Skeletal muscle tissue (tissue), 4 donors: ENCODE measurements around the gene POU5F2. TPM values are rescaled to one million over a fixed set of nuclear protein-coding genes. Genes with fewer than 3 reads are reported as not detected.

Experiments used
- H3K27ac ChIP-seq: one replicate; pipeline ENCODE4 v1.7.0; 2013; ENCODE audit warnings: mild to moderate bottlenecking, low read depth, low read length, inconsistent platforms
- H3K27me3 ChIP-seq, 3 donors: one replicate each; pipeline ENCODE4 v1.7.0; 2013; ENCODE audit warnings: low read length in 3 of 3; ENCODE audit not compliant: control insufficient read depth in 3 of 3, insufficient read depth in 3 of 3
- H3K36me3 ChIP-seq, 3 donors: one replicate each; pipeline ENCODE4 v1.7.0; 2013; ENCODE audit warnings: low read length in 3 of 3; ENCODE audit not compliant: control insufficient read depth in 3 of 3, insufficient read depth in 3 of 3
- H3K4me1 ChIP-seq, 3 donors: one replicate each; pipeline ENCODE4 v1.7.0; 2013; ENCODE audit warnings: low read length in 3 of 3, mild to moderate bottlenecking in 3 of 3; ENCODE audit not compliant: control insufficient read depth in 3 of 3, insufficient read depth in 3 of 3
- H3K4me3 ChIP-seq, 3 donors: one replicate each; pipeline ENCODE4 v1.7.0; 2013; ENCODE audit warnings: low read length in 3 of 3
- H3K9ac ChIP-seq, 3 donors: one replicate each; pipeline ENCODE4 v1.7.0; 2013; ENCODE audit warnings: low read length in 3 of 3, mild to moderate bottlenecking in 3 of 3, moderate library complexity in 2 of 3, low read depth in 1 of 3
- H3K9me3 ChIP-seq, 3 donors: one replicate each; pipeline ENCODE4 v1.7.0; 2013; ENCODE audit warnings: low read length in 3 of 3; ENCODE audit not compliant: control insufficient read depth in 3 of 3
- total RNA-seq: library from RNA; depleted of rRNA; stranded (reverse); fragments of >200 nt; gene quantifications from one replicate; pipeline ENCODE4 v1.2.3, GENCODE V29; 2014
- donor health status: Osteomylitis.

The POU5F2 gene
- total RNA-seq, 1 donor from 2014 or later, result 4.7 TPM

- Histone ChIP-seq H3K9ac (no peak overlapping the region), H3K4me1 (no peaks in the 10 kb centered on the region), H3K9me3 (no peaks in the 10 kb centered on the region), H3K36me3 (no peaks in the 10 kb centered on the region), H3K27ac (no peak overlapping the region), H3K4me3 (no peak overlapping the region), H3K27me3 (no peaks in the 10 kb centered on the region)
Measured at GRCh38 chr5:93748875-93749397, 7.5 kb upstream of the POU5F2 start.

- no peak overlapping the region for H3K27ac ChIP-seq
- no peaks in the 10 kb centered on the region for H3K4me1 ChIP-seq
- no peak overlapping the region for H3K9ac ChIP-seq
- H3K4me3 ChIP-seq, result no peak overlapping the region
- no peaks in the 10 kb centered on the region for H3K36me3 ChIP-seq
- H3K9me3 ChIP-seq, result no peaks in the 10 kb centered on the region
- H3K27me3 ChIP-seq, result no peaks in the 10 kb centered on the region
Measured at GRCh38 chr5:93746406-93747056, 5.1 kb upstream of the POU5F2 start.

GRCh38 chr5:93736284-93736683, 5.1 kb downstream of the POU5F2 start:
- H3K4me1 ChIP-seq, result no peaks in the 10 kb centered on the region
- H3K36me3 ChIP-seq, result peaks cover 0 to 5% (median 0%) of the 10 kb centered on the region in 3 donors
- no peak overlapping the region for H3K9ac ChIP-seq
- H3K27ac ChIP-seq, result no peak overlapping the region
- H3K4me3 ChIP-seq, result no peak overlapping the region
- H3K27me3 ChIP-seq, result no peaks in the 10 kb centered on the region
- H3K9me3 ChIP-seq, result no peaks in the 10 kb centered on the region

DNA sequence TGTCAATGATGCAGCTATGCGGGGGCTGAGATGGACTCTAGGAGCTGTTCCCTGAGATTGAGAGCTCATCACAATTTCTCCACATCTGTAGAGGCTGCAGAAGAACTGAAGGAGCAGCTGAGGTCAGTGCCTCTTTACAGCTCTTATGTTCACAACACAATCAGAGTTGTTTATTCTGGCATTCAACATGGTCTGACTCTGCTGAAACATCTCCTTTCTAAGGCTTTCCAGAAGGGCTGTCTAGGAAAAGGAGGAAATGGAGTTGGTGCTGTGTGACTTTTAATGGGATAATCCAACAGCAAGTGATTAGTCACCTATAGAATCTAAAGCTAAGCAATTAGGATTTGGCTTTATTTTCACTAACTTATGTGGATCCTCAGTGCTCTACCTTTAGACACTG, 6.0 kb downstream of the POU5F2 start:
- H3K4me3 ChIP-seq, result no peak overlapping the region
- no peaks in the 10 kb centered on the region for H3K27me3 ChIP-seq
- H3K36me3 ChIP-seq, result peaks cover 0 to 2% (median 0%) of the 10 kb centered on the region in 3 donors
- H3K4me1 ChIP-seq, result no peaks in the 10 kb centered on the region
- H3K9me3 ChIP-seq, result no peaks in the 10 kb centered on the region
- H3K9ac ChIP-seq, result no peak overlapping the region
- no peak overlapping the region for H3K27ac ChIP-seq

DNA sequence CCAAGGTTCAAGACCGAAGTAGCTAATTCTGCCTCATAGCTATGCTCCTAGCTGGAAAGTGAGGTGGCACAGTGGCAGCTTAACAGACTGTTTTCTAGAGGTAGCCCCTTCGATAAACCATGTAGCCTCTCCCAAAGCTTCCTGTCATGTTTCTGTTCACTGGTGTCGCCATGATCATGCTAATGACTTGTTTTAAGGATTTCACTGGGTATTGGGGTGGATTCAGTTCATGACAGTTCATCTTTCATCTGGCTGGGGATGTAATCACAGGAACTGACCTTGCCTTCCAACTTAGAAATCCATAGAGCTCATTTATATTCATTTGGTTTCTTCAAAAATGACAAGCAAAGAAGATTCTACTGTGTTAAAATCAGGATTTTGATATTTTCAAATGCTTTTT, 9.4 kb downstream of the POU5F2 start:
- no peak overlapping the region for H3K4me3 ChIP-seq
- no peaks in the 10 kb centered on the region for H3K4me1 ChIP-seq
- no peaks in the 10 kb centered on the region for H3K36me3 ChIP-seq
- no peaks in the 10 kb centered on the region for H3K27me3 ChIP-seq
- H3K9me3 ChIP-seq, result no peaks in the 10 kb centered on the region
- no peak overlapping the region for H3K27ac ChIP-seq
- no peak overlapping the region for H3K9ac ChIP-seq

DNA sequence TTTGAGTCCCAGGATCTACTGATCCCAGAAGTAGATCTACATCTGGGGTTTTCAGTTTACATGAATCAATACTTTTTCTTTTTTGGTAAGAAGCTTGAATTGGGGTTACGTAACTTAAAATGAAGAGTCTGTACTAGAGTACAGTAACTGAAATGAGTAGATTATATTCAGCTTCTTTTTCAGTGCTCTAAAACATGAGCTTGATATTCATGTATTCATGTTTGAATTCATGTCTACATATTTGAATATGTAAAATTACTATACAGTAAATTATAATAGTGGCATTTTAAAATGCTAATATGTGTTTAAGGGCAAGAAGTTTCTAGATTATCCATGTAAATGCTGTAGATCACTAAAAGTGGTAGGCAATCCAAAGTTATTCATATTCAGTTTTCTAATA, 14.8 kb downstream of the POU5F2 start:
- H3K27me3 ChIP-seq, result no peaks in the 10 kb centered on the region
- H3K36me3 ChIP-seq, result no peaks in the 10 kb centered on the region
- no peaks in the 10 kb centered on the region for H3K4me1 ChIP-seq
- no peaks in the 10 kb centered on the region for H3K9me3 ChIP-seq
- no peak overlapping the region for H3K27ac ChIP-seq
- H3K9ac ChIP-seq, result no peak overlapping the region
- no peak overlapping the region for H3K4me3 ChIP-seq

DNA sequence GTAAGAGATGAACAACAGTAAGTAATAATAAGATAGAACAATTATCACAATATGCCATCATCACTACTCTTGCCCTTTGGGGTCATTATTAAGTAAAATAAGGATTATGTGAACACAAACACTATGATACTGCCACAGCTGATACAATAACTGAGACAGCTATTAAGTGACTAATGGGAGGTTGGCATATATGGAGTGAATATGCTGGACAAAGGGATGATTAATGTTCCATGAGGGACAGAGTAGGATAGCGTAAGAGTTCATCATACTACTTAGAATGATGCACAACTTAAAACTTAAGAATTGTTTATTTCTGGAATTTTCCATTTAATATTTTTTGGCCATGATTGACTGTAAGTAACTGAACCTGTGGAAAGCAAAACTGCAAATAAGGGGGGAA, 16.6 kb downstream of the POU5F2 start:
- no peaks in the 10 kb centered on the region for H3K9me3 ChIP-seq
- no peaks in the 10 kb centered on the region for H3K4me1 ChIP-seq
- no peak overlapping the region for H3K9ac ChIP-seq

GRCh38 chr5:93723681-93724080, 17.7 kb downstream of the POU5F2 start:
- H3K9me3 ChIP-seq, result no peaks in the 10 kb centered on the region

More for the DNA sequence above, 16.6 kb downstream of the POU5F2 start:
- Histone ChIP-seq H3K27ac (no peak overlapping the region), H3K4me3 (no peak overlapping the region), H3K36me3 (no peaks in the 10 kb centered on the region), H3K27me3 (no peaks in the 10 kb centered on the region)

DNA sequence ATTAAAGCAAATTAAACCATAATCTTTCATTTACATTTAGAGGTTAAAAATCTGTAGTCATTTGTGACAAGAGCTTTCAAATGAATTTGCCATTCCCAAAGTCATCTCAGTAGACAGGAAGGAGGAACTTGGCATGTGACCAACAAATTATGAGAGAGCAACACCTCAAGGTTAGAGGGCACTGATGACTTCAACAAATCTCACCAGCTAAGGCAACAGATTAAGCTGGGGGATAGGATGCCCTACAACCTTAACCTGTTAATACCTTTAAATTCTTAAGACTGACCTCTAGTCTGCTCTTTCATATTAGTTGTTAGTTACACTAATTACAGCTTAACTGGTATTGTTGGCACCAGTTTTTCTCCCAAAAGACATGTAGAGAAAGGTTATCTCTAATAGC, 18.4 kb downstream of the POU5F2 start:
- no peaks in the 10 kb centered on the region for H3K9me3 ChIP-seq
- no peak overlapping the region for H3K9ac ChIP-seq
- no peaks in the 10 kb centered on the region for H3K4me1 ChIP-seq
- H3K27me3 ChIP-seq, result no peaks in the 10 kb centered on the region
- H3K27ac ChIP-seq, result no peak overlapping the region
- no peak overlapping the region for H3K4me3 ChIP-seq
- no peaks in the 10 kb centered on the region for H3K36me3 ChIP-seq

More at GRCh38 chr5:93723681-93724080, 17.7 kb downstream of the POU5F2 start:
- no peak overlapping the region for H3K4me3 ChIP-seq
- H3K9ac ChIP-seq, result no peak overlapping the region
- no peak overlapping the region for H3K27ac ChIP-seq
- H3K4me1 ChIP-seq, result no peaks in the 10 kb centered on the region
- H3K27me3 ChIP-seq, result no peaks in the 10 kb centered on the region
- H3K36me3 ChIP-seq, result no peaks in the 10 kb centered on the region

DNA sequence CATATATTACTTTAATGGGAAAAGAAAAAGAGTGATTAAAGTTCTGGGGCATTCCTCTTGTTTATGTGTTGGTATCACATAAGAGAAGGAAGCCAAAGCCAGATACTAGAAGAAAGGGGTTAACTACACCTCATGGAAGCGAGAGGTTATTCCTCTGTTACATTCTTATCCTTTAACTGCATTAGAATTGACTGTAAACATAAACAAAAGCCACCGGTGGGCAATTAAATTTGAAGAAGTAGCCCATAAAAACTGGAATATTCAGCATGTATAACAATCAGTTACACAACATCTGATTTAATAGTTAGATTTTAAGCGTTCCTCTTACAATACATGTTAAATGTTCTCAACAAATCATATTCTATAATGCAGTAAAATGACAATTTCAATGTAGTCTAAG, 18.8 kb downstream of the POU5F2 start:
- Histone ChIP-seq H3K9me3 (no peaks in the 10 kb centered on the region), H3K4me3 (no peak overlapping the region), H3K27me3 (no peaks in the 10 kb centered on the region), H3K27ac (no peak overlapping the region), H3K36me3 (no peaks in the 10 kb centered on the region), H3K4me1 (no peaks in the 10 kb centered on the region), H3K9ac (no peak overlapping the region)
